IPS-NIHi11 (cell line): ENCODE measurements around the gene MYH6.
"Not testable (repeated sequence)": the region's sequence is repeated elsewhere in the genome, so short reads cannot be mapped to it uniquely, and the experiment has no call there.

Experiments used
- DNase-seq: peaks from one replicate; pipeline ENCODE4 v3.0.0; 2012; ENCODE audit warnings: mixed read lengths, low spot score

MYH6 gene

DNA sequence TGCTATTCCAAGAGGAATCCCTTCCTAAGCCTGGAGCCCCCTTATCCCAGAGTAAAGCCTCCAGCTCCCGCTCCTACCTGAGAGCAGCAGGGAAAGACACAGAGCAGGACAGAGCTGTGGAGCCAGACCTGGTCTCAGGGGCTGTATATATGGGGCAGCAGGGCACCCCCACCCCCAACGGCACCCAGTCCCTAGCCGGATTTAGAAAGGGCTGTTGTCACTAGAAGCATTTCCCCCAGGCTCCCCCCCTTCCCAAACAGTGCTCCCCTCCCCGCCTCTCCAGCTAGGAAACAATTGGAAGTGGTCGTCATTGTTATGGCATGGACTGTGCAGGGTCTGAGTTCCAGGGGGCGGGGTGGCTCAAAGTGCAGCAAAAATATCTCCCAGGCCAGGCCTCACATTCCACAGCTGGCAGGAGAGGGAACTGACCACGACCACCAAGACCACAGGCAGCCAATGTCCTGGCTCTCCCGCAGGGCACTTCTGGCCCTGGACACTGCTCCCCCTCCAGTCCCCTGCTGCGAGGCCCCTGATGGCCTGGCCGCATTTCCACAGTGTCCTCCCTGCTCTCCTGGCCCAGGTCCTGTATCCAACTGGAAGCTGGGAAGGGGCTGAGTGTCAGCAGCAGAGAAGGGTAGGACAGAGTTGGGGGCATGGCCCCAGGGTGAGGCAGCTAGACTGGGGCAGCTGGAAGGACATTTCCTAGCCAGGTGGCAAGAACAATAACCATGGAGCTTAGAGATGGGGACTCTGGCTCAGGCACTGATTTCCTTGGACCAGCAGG, 27.7 kb upstream of the MYH6 start, which contains the start of gene MYH7:
MYH7 (minus strand) TSS at position 118 of the 784 bp plus-strand sequence. CDS start 1,928 bp downstream, outside the sequence.
- no peak for DNase-seq

DNA sequence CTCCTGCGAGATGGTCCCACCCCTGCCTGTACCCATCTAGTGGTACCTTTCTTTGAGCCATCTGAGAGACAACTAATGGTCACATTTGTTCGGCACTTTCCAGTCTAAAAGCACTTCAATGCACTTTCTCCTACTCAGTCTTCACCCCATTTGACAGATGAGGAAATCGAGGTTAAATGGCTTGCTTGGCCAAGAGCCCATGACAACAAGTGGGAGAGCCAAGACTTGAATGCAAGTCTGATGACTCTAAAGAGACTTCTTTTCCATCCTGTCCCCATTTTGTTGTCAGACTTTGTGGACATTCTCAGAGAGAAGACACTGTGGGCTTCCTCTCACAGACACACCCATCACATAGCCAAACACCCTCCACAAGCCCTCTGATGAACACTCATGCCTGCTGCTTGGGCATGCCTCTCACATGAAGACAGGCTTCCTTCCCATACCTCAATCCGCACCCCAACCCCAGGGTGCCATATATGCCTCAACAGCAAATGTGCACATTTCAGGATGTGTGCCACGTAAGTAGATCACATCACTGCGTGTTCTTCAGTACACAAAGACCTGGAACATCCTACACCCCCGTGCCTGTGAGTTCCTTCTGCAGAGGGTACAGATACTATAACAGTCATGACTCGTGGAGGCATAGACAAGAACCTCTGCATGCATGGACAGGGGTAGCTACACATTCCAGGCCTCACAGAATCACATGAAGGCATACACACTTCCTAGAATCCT, 26.6 kb upstream of the MYH6 start:
- no peak for DNase-seq

DNA sequence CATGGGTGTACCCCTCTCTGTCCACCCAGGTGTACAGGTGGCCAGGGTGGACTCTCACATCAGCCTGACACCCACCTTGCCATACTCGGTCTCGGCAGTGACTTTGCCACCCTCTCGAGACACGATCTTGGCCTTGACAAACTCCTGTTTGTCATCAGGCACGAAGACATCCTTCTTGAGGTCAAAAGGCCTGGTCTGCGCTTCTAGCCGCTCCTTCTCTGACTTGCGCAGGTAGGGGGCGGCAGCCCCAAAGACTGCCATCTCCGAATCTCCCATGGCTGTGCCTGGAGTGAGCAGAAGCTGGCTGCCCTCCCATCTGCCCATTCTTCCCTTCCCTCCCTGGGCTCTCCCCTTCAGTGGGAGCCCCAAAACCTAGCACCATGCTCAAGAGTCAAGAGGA, 25.4 kb upstream of the MYH6 start:
- no peak for DNase-seq

DNA sequence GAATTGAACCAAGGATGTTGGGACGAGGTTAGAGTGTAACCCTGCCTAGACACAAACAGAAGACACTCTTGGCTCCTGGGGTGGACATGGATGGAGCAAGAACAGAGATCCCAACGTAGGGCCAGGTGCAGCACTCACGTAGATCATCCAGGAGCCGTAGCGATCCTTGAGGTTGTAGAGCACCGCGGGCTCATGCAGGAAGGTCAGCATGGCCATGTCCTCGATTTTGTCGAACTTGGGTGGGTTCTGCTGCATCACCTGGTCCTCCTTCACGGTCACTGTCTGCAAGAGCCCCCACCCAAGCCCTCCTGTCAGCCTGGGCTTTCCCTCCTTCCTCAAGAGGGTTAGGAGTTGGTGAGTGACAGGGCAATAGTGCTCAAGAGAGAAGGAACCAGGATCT, 24.9 kb upstream of the MYH6 start:
- DNase-seq: no peak

DNA sequence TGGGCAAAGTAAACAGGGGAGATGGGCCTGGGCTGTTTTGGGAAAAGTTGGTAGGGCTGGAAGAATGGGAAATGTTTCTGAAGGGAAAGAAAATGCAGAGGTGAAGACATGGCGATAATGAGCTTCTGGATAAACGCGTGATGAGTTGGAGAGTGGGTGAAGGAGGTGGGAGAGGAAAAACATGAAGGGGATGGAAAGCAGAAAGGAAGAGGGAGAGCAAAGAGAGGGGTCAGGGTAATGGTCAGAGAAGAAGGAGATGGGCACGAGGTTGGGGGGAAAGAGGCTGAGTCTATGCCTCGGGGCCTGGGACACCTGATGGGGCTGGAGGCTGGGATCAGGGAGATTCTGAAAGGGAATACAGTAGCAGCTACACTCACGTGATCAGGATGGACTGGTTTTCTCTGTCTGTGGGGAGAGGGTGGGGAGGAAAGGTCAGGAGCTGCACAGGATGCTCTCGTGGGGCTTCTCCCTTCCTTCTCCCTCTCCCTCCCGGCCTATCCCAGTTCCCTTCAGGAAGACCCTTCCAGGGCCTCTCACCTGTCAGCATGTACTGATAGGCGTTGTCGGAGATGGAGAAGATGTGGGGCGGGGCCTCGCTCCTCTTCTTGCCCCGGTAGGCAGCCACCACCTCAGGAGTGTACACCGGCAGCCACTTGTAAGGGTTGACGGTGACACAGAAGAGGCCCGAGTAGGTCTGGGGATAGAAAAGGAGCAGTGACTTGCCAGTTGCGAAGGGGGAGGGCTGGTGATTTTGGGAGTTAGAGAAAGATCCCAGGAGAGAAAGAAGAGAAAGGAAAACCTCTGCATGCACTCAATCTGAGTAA, 24.2 kb upstream of the MYH6 start:
- no peak for DNase-seq

DNA sequence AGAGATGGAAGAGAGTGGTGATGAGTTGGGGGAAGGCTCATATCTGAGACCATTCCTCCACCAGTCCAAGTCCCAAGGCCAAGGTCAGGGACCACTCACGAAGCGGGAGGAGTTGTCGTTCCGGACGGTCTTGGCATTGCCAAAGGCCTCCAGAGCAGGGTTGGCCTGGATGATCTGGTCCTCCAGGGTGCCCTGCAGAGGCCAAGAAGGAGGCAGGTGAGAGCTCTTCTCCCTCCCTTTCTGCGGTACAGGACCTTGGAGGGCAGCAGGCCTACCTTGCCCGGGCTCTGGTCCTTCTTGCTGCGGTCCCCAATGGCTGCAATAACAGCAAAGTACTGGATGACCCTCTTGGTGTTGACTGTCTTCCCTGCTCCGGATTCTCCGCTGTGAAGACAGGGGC, 23.4 kb upstream of the MYH6 start:
- DNase-seq: no peak

DNA sequence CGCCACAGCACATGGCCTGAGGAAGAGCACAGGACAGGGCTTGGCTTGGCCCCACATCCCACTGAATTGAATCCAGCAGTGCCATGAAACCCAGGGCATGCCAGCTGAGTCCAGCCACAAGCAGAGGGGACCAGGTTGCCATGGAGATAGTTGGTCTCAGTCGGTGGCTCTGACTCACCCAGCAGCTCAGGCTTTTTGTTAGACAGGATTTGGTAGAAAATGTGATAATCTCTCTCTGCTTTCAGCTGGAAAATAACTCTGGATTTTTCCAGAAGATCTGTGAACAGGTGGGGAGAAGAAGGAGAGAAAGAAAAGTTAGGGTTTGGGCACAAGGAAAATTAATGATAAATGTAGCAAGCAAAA, 22.6 kb upstream of the MYH6 start:
- DNase-seq: peak; percentile 66

DNA sequence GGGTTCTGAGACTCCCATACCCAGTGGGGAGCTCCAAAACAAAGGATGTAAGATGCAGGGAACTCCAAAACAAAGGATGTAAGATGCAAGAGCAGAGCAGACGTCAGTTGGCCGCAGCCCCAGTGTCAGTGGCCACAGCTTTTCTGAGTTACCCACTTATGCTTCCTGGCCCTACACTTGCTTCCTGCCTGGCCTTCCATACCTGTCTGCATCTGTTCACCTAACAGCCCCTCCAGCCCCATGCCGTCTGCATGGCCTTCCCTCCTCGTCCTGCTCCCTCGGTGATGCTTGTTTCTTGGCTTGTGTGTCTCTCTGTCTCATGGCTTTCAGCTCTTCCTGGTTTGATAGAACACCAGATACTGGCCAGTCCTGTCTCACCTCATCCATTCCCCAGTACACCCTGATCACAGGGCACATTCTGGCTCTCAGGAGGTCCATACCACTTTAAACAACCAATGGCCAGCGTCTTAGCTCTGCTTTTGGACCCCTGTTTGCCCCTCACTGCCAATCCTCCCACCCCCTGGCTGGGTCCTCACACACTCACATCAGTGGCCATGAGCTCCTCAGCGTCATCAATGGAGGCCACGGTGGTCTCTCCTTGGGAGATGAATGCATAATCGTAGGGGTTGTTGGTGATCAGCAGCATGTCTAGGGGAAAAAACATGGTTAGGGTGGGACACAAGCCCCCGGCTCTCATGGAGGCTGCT, 22.1 kb upstream of the MYH6 start:
- no peak for DNase-seq

DNA sequence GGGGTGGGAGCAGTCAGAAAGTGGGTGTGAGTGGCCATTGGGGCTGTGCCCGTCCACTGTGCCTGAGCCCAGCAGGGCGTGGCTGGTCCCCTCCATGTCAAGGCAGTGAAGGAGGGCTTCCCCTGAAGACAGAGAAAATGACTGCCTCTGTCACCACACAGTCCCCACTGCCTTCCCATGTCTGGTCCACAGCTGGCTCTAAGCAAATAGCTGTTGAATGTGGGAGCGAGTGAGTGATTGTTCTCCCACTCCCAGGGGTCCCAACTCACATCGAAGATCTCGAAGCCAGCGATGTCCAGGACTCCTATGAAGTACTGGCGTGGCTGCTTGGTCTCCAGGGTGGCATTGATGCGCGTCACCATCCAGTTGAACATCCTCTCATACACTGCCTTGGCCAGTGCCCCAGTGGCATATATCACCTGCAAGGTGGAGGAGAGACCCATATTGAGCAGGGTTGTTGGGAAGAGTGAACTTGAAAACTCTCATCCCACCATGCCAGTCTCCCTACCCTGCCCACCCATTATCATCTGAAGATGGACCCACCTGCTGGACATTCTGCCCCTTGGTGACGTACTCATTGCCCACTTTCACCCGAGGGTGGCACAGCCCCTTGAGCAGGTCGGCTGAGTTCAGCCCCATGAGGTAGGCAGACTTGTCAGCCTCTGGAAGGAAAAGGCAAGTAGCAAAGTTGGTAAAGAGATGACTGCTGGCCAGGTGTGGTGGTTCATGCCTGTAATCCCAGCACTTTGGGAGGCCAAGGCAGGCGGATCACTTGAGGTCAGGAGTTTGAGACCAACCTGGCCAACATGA, 20.8 kb upstream of the MYH6 start:
- DNase-seq: no peak

DNA sequence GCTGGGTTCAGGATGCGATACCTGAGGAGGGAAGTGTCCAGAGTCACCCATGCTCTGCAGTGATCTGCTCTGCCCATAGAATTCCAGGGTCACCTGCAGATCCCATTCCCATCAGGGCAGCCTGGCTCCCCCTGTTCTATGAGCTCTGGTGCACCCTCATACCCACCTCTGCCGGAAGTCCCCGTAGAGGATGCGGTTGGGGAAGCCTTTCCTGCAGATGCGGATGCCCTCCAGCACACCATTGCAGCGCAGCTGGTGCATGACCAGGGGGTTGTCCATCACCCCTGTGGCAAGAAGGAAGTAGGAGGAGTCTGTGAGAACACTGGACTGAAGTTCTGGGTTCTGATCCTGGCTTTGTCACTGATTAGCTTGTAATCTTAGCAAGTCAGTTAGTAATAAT, 17.7 kb upstream of the MYH6 start:
- not testable (repeated sequence) for DNase-seq

DNA sequence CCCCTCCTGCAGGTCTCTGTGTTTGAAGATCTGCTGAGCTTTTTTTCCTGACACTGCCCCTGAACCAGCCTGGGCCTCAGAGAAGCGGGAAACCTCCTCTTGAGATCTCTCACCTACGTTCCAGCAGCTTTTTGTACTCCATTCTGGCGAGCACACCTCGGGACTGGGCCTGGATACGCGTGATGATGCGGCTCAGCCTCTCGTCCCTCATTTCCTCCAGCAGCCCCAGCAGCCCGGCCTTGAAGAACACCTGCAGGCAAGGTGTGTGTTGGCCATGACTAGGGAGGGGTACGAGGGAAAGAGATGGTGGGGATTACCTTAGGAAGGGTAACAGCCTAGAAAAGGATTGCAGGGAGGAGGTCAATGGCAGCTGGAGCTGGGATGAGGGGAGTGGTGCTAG, 17.1 kb upstream of the MYH6 start:
- DNase-seq: no peak

DNA sequence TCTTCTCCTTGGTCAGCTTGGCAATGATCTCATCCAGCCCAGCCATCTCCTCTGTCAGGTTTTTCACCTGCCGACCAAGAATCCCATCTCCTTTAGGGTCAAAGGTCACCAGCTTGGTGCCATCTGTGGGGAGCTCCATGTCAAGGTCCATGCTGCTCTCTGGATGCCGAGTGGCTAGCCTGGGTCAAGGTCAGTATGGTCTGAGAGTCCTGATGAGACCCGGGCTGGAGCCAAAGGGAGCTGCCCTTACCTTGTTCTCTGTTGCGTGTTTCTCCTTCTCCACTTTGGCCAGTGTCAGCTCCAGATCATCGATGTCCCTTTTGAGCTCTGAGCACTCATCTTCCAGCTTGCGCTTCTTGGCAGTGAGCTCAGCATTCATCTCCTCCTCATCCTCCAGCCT, 15.6 kb upstream of the MYH6 start:
- DNase-seq: no peak

DNA sequence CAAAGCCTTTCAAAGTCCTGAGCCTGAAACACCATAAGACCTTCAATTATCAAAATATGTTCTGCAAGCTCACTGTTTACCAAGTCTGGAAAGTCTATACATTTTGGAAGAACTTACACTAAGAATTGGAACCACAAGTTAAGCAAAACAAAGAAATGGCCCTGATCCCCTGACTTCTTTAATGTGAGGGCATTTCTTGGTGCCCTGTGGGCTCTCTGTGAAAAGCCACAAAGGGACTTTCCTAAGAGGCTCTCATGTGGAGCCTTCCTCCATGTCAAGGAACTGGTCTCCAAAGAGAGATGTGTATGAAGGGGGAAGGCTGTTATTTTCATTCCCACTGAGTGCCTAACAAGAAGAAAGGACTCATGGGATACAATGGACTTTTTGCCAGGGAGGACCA, 13.5 kb upstream of the MYH6 start:
- no peak for DNase-seq

DNA sequence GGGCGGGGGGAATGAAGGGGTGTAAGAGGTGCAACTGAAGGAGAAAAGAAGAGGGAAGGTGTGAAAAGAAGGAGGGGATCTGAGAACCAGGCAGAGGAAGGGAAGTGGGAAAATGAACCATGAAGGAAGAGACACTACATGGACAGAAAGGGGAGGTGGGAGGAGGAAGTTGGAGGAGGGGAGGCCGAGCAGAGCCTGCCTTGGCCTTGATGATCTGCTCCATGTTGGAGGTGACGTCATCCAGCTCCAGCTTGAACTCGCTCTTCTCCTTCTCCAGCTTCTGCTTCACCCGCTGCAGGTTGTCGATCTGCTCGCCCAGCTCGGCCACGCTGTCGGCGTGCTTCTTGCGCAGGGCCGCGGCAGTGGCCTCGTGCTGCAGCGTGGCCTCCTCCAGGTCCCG, 11.6 kb upstream of the MYH6 start:
- DNase-seq: not testable (repeated sequence)

DNA sequence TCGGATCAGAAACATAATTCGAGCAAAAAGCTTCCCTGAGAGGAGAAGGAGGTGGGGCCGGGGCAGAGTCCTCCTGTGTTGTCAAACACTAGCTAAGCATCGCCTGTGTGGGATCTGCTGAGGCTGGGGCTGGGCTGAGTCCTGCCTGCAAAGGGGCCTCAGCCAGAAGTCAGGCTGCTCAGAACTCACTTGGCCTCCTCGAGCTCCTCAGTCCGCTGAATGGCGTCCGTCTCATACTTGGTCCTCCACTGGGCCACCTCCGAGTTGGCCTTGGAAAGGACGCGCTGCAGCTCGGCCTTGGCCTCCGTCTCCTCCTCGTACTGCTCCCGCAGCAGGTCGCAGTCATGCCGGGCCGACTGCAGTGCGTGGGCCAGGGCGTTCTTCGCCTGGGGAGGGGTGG, 9.9 kb upstream of the MYH6 start:
- DNase-seq: no peak

DNA sequence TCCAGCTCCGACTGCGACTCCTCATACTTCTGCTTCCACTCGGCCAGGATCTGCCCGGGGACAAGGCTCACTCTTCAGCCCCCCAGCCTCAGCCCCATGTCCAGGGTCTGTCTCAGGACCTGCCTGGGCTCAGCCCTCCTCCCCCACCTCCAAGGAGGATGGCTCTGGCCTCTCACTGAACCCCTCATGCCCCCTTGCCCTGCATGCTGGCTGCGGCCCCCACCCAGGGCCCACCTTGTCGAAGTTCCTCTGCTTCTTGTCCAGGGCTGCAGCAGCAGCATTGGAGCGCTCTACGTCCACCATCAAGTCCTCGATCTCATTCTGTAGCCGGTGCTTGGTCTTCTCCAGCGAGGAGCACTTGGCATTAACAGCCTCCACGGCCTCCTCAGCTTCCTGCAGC, 9.2 kb upstream of the MYH6 start:
- not testable (repeated sequence) for DNase-seq

DNA sequence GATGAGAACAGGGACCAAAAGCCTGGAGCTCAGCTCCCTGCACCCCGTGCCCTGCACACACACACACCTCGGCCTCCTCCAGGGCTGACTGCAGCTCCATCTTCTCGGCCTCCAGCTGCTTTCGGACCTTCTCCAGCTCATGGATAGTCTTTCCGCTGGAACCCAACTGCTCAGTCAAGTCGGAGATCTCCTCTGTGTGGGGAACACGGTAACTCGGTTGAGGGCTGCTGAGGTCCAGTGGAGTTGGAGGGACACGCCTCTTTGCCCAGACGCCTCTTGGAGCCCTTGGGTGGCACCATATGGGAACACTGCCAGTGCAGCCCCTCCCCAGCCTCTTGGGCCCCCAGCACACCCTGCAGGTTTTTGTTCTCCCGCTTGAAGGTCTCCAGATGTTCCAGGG, 8.7 kb upstream of the MYH6 start:
- DNase-seq: no peak

DNA sequence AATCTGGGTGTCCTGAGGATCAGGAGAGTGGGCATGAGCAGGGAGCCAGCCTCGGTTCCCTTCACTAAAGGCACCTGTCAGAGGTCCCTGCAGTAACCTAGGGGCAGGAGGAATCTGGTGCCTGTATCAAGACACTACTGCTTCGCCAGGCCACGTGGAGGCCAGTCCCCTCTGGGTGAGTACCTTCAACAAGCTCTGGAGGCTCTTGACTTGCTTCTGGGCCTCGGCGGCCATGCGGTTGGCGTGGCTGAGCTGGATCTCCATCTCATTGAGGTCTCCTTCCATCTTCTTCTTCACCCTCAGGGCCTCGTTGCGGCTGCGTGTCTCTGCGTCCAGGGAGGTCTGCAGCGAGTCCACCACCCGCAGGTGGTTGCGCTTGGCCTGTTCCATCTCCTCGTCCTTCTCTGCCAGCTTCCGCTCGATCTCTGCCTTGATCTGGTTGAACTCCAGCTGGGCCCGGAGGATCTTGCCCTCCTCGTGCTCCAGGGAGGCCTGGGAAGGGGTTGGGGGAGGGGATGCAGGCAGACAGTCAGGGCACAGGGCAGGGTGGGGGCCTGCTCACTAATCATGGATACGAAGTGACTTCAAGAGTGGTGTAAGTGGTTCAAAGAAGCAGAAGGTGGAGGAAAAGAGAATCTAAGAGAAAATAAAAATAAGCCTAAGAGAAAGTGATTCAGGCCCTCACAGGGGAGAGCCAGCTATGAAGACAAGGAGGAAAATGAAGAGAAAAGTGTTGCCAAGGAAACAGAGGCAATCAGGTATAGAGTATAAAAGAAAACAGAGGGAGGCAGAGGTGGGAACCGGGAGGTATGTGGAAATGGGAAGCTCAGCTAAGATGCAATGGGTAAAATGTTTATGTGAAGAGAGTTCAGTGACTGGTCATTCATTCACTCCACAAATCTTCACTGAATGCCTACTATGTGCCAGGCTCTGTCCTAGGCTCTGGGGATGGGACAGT, 8.0 kb upstream of the MYH6 start:
- no peak for DNase-seq

DNA sequence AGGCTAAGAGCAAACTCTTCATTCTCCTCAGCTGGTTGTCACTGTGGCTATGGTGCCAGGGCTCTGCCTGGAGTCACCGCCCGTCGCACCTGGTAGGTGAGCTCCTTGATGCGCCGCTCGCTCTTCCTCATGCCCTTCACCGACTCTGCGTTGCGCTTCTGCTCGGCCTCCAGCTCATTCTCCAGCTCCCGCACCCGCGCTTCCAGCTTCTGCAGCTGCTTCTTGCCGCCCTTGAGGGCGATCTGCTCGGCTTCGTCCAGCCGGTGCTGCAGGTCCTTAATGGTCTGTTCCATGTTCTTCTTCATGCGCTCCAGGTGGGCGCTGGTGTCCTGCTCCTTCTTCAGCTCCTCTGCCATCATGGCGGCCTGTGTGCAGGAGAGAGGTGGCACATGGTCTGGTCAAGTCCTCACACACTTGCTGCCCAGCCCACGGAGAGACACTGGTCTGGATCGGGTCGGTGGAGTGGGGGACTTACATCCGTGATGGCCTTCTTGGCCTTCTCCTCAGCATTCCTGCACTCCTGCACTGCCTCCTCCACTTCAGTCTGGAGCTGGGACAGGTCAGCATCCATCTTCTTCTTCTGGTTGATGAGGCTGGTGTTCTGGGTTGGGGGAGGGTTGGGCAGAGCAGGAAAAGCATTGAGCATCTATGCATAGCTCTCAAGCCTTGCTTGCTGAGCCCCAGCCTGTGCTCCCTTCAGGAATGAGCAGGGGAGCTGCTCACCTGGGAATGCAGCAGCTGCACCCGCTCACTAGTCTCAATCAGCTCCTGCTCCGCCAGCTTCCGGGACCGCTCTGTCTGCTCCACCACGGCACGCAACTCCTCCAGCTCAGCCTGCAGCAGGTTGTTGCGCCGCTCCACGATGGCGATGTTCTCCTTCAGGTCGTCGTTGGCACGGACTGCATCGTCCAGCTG, 7.1 kb upstream of the MYH6 start:
- no peak for DNase-seq
